ENCODE measurements around the gene SUZ12.
"Not testable (repeated sequence)": the region's sequence is repeated elsewhere in the genome, so short reads cannot be mapped to it uniquely, and the experiment has no call there.

SUZ12 gene

DNA sequence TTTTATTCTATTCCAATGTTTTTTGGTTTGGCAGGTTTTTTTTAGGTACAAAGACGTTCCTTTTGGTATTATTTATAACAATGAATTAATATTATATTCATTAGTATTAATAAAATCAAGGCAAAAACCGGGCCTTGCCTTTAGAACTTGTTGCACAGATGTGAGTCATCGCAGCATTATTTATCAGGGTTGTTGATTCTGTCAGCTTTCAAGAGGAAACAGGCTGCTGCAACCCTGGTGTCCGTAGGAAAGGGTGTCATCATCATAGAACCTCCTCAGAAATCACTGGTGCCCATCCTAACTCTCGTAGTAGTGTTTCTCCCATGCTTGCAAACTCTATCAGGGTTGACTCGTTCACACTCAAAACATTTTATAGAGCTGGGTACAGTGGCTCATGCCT lies 60.2 kb downstream of the SUZ12 start:
- no peak for DNase-seq
- Mint-ChIP-seq H3K27me3 (no peaks in the 10 kb centered on the region), H3K9me3 (no peaks in the 10 kb centered on the region), H3K4me3 (no peak overlapping the region), H3K27ac (no peak overlapping the region), H3K36me3 (peaks cover 32% of the 10 kb centered on the region), H3K4me1 (no peaks in the 10 kb centered on the region)
- CTCF ChIA-PET, result no interaction called here

- Mint-ChIP-seq H3K4me3 (peak within 1 kb of the TSS; percentile 90), H3K9me3 (no peaks in the 10 kb centered on the region), H3K27me3 (peaks cover 11% of the 10 kb centered on the region), H3K36me3 (peaks cover 23% of the 10 kb centered on the region), H3K27ac (peak within 1 kb of the TSS; percentile 94), H3K4me1 (peaks cover 41% of the 10 kb centered on the region)
- DNase-seq, result peak; percentile 91
- CTCF ChIA-PET, result interaction anchor here (0.7 to 5.0 kb wide), 9 partner anchors 72 to 143 kb away, joined by 3 to 44 read pairs (median 3); partner anchors contain the start of gene RHOT1
Observed at GRCh38 chr17:32006957-32007462, 70.2 kb downstream of the SUZ12 start, which contains the start of gene LRRC37B. TSS of gene LRRC37B (plus strand) at chr17:32007383. CDS start at chr17:32021393, 14,010 bp downstream.

DNA sequence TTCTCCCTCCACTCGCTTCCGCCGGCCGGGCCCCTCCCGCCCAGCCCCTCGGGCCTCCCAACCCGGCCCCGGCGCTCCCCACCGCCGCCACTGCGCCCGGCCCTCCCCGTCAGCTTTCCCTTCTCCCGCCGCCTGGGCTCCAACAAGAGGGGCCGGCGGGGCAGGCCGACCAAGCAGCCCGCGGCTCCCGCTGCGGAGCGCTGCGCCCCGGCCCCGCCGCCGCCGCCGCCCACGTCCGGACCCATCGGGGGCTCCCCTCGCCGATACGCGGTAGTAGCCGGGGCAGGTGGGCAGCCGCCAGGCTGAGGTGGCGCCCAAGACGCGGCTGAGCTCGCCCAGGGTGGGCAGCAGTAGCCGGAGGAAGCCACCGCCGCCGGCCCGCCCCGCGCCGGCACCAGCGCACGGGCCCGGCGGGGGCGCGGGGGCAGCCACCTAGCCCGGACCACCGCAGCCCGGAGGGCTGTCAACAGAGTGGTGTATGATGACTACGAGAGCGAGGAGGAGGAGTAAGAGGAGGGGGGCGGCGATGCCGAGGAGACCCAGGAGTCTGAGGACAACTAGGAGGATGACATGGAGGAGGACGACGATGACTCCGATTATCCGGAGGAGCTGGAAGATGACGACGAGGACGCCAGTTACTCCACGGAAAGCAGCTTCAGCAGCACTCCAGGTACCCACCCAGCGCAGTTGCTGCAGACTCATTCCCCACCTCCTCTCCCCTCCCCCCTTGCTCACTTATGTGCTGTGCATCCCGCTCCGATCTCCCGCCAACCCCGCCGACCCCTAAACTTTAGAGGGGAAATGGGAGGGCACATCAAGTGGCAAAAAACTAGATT lies 70.9 kb downstream of the SUZ12 start:
- Mint-ChIP-seq H3K36me3 (peaks cover 24% of the 10 kb centered on the region), H3K27me3 (peaks cover 11% of the 10 kb centered on the region), H3K9me3 (no peaks in the 10 kb centered on the region), H3K27ac (peak overlapping the region; percentile 94), H3K4me1 (peaks cover 43% of the 10 kb centered on the region), H3K4me3 (peak overlapping the region; percentile 90)
- DNase-seq, result peak; percentile 63
- CTCF ChIA-PET, result interaction anchor here (0.9 to 5.0 kb wide), 6 partner anchors 104 to 134 kb away, joined by 3 to 44 read pairs (median 3); partner anchors contain the start of gene RHOT1

- H3K27me3 Mint-ChIP-seq, result peaks cover 11% of the 10 kb centered on the region
- H3K4me1 Mint-ChIP-seq, result peaks cover 43% of the 10 kb centered on the region
- H3K9me3 Mint-ChIP-seq, result no peaks in the 10 kb centered on the region
- peak overlapping the region; percentile 90 for H3K4me3 Mint-ChIP-seq
- peaks cover 27% of the 10 kb centered on the region for H3K36me3 Mint-ChIP-seq
- CTCF ChIA-PET, result interaction anchor here (0.6 to 5.0 kb wide), 3 partner anchors 129 to 1086 kb away, joined by 3 to 44 read pairs (median 9); partner anchors contain the start of gene RHOT1
- DNase-seq, result no peak
- H3K27ac Mint-ChIP-seq, result peak overlapping the region; percentile 94
Observed at GRCh38 chr17:32009262-32009542, 72.4 kb downstream of the SUZ12 start.

- CTCF ChIA-PET, result interaction anchor here (0.9 to 5.0 kb wide), 3 partner anchors 54 to 128 kb away, joined by 3 to 44 read pairs (median 4); no protein-coding TSS in a partner anchor
- H3K4me1 Mint-ChIP-seq, result peaks cover 43% of the 10 kb centered on the region
- no peak overlapping the region for H3K27ac Mint-ChIP-seq
- no peaks in the 10 kb centered on the region for H3K9me3 Mint-ChIP-seq
- peaks cover 28% of the 10 kb centered on the region for H3K36me3 Mint-ChIP-seq
- DNase-seq, result no peak
- peaks cover 11% of the 10 kb centered on the region for H3K27me3 Mint-ChIP-seq
- H3K4me3 Mint-ChIP-seq, result peak overlapping the region; percentile 90
Observed at GRCh38 chr17:32010114-32010513, 73.3 kb downstream of the SUZ12 start.

DNA sequence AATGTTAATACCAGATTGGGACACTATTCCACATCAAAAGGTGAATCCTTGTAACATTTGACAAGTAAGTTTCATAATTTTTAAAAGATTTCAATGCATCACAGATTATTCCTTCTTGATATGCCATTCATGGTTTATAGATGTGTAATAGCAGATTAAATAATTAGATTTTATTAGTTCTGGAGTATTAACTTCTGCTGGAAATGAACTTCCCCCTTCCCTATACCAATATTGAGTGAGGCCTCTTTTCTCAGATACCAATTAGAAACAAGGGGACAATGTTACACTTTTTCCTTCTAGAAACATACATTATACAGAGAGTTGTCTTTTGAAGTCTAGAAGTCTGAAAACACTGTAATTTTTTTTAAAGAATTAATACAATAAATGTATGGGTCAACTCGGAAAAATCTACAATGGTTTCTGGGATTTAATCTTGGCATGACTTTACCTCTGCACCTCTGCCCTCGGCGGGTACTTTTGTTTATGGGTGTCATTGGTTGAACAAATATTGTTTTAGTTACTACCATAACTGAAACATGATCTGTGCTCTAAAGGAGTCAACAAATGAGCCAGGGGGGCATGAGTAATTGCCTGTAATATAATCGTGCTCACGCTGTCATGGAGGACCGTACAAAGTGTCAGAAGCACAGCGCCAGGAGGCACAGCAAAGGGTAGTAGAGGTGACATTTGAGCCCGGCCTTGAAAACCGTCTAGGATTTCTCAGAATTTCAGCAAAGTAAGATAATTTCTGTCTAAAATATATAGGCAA lies 78.6 kb downstream of the SUZ12 start:
- Mint-ChIP-seq H3K27ac (no peak overlapping the region), H3K4me1 (peaks cover 44% of the 10 kb centered on the region), H3K27me3 (no peaks in the 10 kb centered on the region), H3K36me3 (peaks cover 48% of the 10 kb centered on the region), H3K4me3 (no peak overlapping the region), H3K9me3 (no peaks in the 10 kb centered on the region)
- no peak for DNase-seq
- CTCF ChIA-PET, result no interaction called here

GRCh38 chr17:32016231-32016630 lies 79.4 kb downstream of the SUZ12 start:
- Mint-ChIP-seq H3K27me3 (no peaks in the 10 kb centered on the region), H3K9me3 (no peaks in the 10 kb centered on the region), H3K27ac (no peak overlapping the region), H3K36me3 (peaks cover 46% of the 10 kb centered on the region), H3K4me3 (no peak overlapping the region), H3K4me1 (peaks cover 37% of the 10 kb centered on the region)
- no peak for DNase-seq
- CTCF ChIA-PET, result no interaction called here

GRCh38 chr17:32019228-32019627 lies 82.4 kb downstream of the SUZ12 start:
- CTCF ChIA-PET, result no interaction called here
- DNase-seq, result no peak
- Mint-ChIP-seq H3K27ac (no peak overlapping the region), H3K4me1 (peaks cover 26% of the 10 kb centered on the region), H3K9me3 (no peaks in the 10 kb centered on the region), H3K36me3 (peaks cover 44% of the 10 kb centered on the region), H3K27me3 (no peaks in the 10 kb centered on the region), H3K4me3 (no peak overlapping the region)

DNA sequence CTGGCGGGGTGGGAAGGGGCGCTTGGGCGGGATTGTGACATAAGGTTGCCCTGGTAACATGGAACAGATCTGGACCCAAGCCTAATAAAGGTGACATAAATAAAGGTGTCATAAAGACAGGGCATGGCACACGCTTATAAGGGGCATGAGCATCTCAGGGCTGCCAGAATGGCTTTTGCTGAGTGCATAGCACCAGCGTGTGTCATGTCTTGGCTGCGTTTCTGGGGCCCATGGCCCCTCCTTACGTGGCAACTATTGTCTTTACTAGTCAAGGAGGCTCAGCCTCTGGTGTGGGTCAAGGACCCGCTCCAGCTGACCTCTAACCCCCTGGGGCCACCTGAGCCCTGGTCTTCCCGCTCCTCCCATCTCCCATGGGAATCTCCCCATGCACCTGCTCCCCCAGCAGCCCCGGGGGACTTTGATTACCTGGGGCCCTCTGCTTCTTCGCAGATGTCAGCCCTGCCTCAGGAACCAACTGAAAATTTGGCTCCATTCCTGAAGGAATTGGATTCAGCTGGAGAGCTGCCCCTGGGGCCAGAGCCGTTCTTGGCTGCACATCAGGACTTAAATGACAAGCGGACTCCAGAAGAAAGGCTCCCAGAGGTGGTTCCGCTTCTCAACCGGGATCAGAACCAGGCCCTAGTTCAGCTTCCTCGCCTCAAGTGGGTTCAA lies 84.3 kb downstream of the SUZ12 start:
- Mint-ChIP-seq H3K27ac (no peak overlapping the region), H3K9me3 (no peaks in the 10 kb centered on the region), H3K36me3 (peaks cover 42% of the 10 kb centered on the region), H3K4me1 (peaks cover 21% of the 10 kb centered on the region), H3K27me3 (no peaks in the 10 kb centered on the region), H3K4me3 (no peak overlapping the region)
- DNase-seq, result no peak
- CTCF ChIA-PET, result no interaction called here

GRCh38 chr17:32021615-32021955 lies 84.8 kb downstream of the SUZ12 start:
- peaks cover 16% of the 10 kb centered on the region for H3K4me1 Mint-ChIP-seq
- H3K27me3 Mint-ChIP-seq, result no peaks in the 10 kb centered on the region
- CTCF ChIA-PET, result interaction anchor here (1.3 kb wide), 1 partner anchor 118 kb away, joined by 3 read pairs; no protein-coding TSS in a partner anchor
- H3K4me3 Mint-ChIP-seq, result no peak overlapping the region
- H3K9me3 Mint-ChIP-seq, result no peaks in the 10 kb centered on the region
- DNase-seq, result no peak
- no peak overlapping the region for H3K27ac Mint-ChIP-seq
- H3K36me3 Mint-ChIP-seq, result peaks cover 37% of the 10 kb centered on the region

- H3K27ac Mint-ChIP-seq, H3K4me1 Mint-ChIP-seq, H3K4me3 Mint-ChIP-seq, H3K27me3 Mint-ChIP-seq, H3K9me3 Mint-ChIP-seq, DNase-seq: not testable (repeated sequence)
- CTCF ChIA-PET, result interaction anchor here (1.3 kb wide), 1 partner anchor 117 kb away, joined by 3 read pairs; no protein-coding TSS in a partner anchor
- peaks cover 32% of the 10 kb centered on the region for H3K36me3 Mint-ChIP-seq
Observed at GRCh38 chr17:32022554-32022953, 85.7 kb downstream of the SUZ12 start.

- DNase-seq, H3K27me3 Mint-ChIP-seq, H3K36me3 Mint-ChIP-seq, CTCF ChIA-PET, H3K4me3 Mint-ChIP-seq, H3K27ac Mint-ChIP-seq, H3K4me1 Mint-ChIP-seq, H3K9me3 Mint-ChIP-seq: not testable (repeated sequence)
Observed at GRCh38 chr17:32027271-32027670, 90.5 kb downstream of the SUZ12 start.

GRCh38 chr17:32033223-32033622 lies 96.4 kb downstream of the SUZ12 start:
- Mint-ChIP-seq H3K4me1 (peaks cover 2% of the 10 kb centered on the region), H3K27ac (no peak overlapping the region), H3K36me3 (peaks cover 25% of the 10 kb centered on the region), H3K27me3 (no peaks in the 10 kb centered on the region), H3K9me3 (no peaks in the 10 kb centered on the region), H3K4me3 (no peak overlapping the region)
- CTCF ChIA-PET, result no interaction called here
- no peak for DNase-seq

- H3K27me3 Mint-ChIP-seq, H3K27ac Mint-ChIP-seq, H3K4me1 Mint-ChIP-seq, H3K9me3 Mint-ChIP-seq, DNase-seq, H3K4me3 Mint-ChIP-seq, CTCF ChIA-PET: not testable (repeated sequence)
- H3K36me3 Mint-ChIP-seq, result peaks cover 28% of the 10 kb centered on the region
Observed at GRCh38 chr17:32033812-32034211, 97.0 kb downstream of the SUZ12 start.
